Astrocyte (in vitro differentiated cells and primary cell): Measurements from ENCODE around the gene RGS4. TPM values are rescaled to one million over a fixed set of nuclear protein-coding genes. Genes with fewer than 3 reads are reported as not detected.

ENCODE experiments used
- DNase-seq: peaks from one replicate; pipeline ENCODE4 v3.0.0-alpha.2; 2010; ENCODE audit warnings: low read depth
- FAIRE-seq: peaks from 2 replicates; lab custom pipeline; 2011; peaks lifted over from hg19 to GRCh38; lab: Jason Lieb, UNC
- H2AFZ ChIP-seq: 2 replicates; pipeline ENCODE4 v1.6.0; 2012; ENCODE audit warnings: low read depth, low read length, inconsistent platforms
- H3K27ac ChIP-seq: 2 replicates; pipeline ENCODE4 v1.5.1; 2011; ENCODE audit warnings: low read depth, low read length, inconsistent platforms
- H3K27me3 ChIP-seq: 2 replicates; pipeline ENCODE4 v1.6.0; 2011; ENCODE audit warnings: low read length, inconsistent platforms; ENCODE audit not compliant: insufficient read depth
- H3K36me3 ChIP-seq: 2 replicates; pipeline ENCODE4 v1.5.1; 2011; ENCODE audit warnings: low read length, inconsistent platforms; ENCODE audit not compliant: insufficient read depth
- H3K4me1 ChIP-seq: 2 replicates; pipeline ENCODE4 v1.5.1; 2011; ENCODE audit warnings: low read length, inconsistent platforms; ENCODE audit not compliant: insufficient read depth
- H3K4me2 ChIP-seq: 2 replicates; pipeline ENCODE4 v1.6.0; 2012; ENCODE audit warnings: low read length, inconsistent platforms
- H3K4me3 ChIP-seq: 2 replicates; pipeline ENCODE4 v1.5.1; 2011; ENCODE audit warnings: low read depth, mild to moderate bottlenecking, low read length, inconsistent platforms; ENCODE audit not compliant: insufficient read depth
- H3K79me2 ChIP-seq: 2 replicates; pipeline ENCODE4 v1.6.0; 2012; ENCODE audit warnings: mild to moderate bottlenecking, low read length, inconsistent platforms; ENCODE audit not compliant: insufficient read depth
- H3K9ac ChIP-seq: 2 replicates; pipeline ENCODE4 v1.6.0; 2012; ENCODE audit warnings: mild to moderate bottlenecking, low read length, inconsistent platforms
- H3K9me3 ChIP-seq: 2 replicates; pipeline ENCODE4 v1.5.1; 2012; ENCODE audit warnings: low read depth, mild to moderate bottlenecking, low read length, inconsistent platforms; ENCODE audit not compliant: insufficient read depth
- H4K20me1 ChIP-seq: 2 replicates; pipeline ENCODE4 v1.6.0; 2012; ENCODE audit warnings: low read length, inconsistent platforms; ENCODE audit not compliant: insufficient read depth
- H3K27ac Mint-ChIP-seq: one replicate; pipeline ENCODE4 v1.8.0; 2021; ENCODE audit warnings: mild to moderate bottlenecking, mixed read lengths; ENCODE audit not compliant: unreplicated experiment
- H3K27me3 Mint-ChIP-seq: one replicate; pipeline ENCODE4 v1.8.0; 2021; ENCODE audit warnings: low read depth, mixed read lengths; ENCODE audit not compliant: unreplicated experiment
- H3K36me3 Mint-ChIP-seq: one replicate; pipeline ENCODE4 v1.8.0; 2021; ENCODE audit warnings: low read depth, mixed read lengths; ENCODE audit not compliant: unreplicated experiment
- H3K4me1 Mint-ChIP-seq: one replicate; pipeline ENCODE4 v1.8.0; 2021; ENCODE audit warnings: low read depth, mixed read lengths; ENCODE audit not compliant: unreplicated experiment
- H3K4me3 Mint-ChIP-seq: one replicate; pipeline ENCODE4 v1.8.0; 2021; ENCODE audit warnings: mild to moderate bottlenecking, moderate library complexity, mixed read lengths; ENCODE audit not compliant: unreplicated experiment
- H3K9me3 Mint-ChIP-seq: one replicate; pipeline ENCODE4 v1.8.0; 2021; ENCODE audit warnings: mild to moderate bottlenecking, mixed read lengths; ENCODE audit not compliant: unreplicated experiment
- EZH2 ChIP-seq: IDR thresholded peaks from 2 replicates; pipeline ENCODE4 v1.6.1; 2012; ENCODE audit warnings: mild to moderate bottlenecking, low read length, inconsistent platforms; ENCODE audit not compliant: insufficient read depth
- total RNA-seq: library from RNA; stranded (reverse); gene quantifications from 2 replicates; pipeline ENCODE4 v1.2.1, GENCODE V29; 2021
- TF ChIP-seq, protein P1 (sequence below): IDR thresholded peaks from 2 replicates; pipeline ENCODE4 v1.5.1; 2011; ENCODE audit warnings: low read depth, mild to moderate bottlenecking, inconsistent platforms, low read length, moderate library complexity; ENCODE audit not compliant: insufficient read depth

RGS4 gene
- total RNA-seq, 1 donor from 2014 or later: 23.8 TPM

DNA sequence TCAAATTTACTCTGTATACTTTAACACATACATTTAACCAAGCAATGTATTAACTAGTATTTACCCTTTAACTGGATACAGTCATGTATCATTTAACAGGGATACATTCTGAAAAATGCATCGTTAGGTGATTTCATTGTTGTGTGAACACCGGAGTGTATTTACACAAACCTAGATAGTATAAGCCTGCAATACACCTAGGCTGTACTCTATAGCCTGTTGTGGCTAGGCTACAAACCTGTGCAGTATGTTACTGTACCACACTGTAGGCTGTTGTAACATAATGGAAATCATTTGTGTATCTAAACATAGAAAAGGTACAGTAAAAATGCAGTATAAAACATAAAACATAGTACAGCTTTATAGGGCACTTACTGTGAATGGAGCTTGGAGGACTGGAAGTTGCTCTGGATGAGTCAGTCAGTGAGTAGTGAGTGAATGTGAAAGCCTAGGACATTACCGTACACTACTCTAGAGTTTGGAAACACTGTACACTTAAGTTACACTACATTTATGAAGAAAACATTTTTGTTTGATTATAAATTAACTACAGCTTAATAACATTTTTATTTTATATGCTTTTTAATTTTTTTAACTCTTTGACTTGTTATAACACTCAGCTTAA, 21.3 kb downstream of the RGS4 start:
- FAIRE-seq (peak; percentile 49), DNase-seq (peak; percentile 60)
- Mint-ChIP-seq H3K36me3 (no peaks in the 10 kb centered on the region), H3K27ac (no peak overlapping the region), H3K4me1 (no peaks in the 10 kb centered on the region), H3K27me3 (no peaks in the 10 kb centered on the region), H3K4me3 (no peak overlapping the region), H3K9me3 (no peaks in the 10 kb centered on the region)
- H2AFZ ChIP-seq: peak overlapping the region; percentile 31
- no peaks in the 10 kb centered on the region for H3K9me3 ChIP-seq
- H3K27me3 ChIP-seq: no peaks in the 10 kb centered on the region
- no peaks in the 10 kb centered on the region for H3K79me2 ChIP-seq
- H3K4me2 ChIP-seq: peak overlapping the region; percentile 35
- TF ChIP-seq, protein P1, sequence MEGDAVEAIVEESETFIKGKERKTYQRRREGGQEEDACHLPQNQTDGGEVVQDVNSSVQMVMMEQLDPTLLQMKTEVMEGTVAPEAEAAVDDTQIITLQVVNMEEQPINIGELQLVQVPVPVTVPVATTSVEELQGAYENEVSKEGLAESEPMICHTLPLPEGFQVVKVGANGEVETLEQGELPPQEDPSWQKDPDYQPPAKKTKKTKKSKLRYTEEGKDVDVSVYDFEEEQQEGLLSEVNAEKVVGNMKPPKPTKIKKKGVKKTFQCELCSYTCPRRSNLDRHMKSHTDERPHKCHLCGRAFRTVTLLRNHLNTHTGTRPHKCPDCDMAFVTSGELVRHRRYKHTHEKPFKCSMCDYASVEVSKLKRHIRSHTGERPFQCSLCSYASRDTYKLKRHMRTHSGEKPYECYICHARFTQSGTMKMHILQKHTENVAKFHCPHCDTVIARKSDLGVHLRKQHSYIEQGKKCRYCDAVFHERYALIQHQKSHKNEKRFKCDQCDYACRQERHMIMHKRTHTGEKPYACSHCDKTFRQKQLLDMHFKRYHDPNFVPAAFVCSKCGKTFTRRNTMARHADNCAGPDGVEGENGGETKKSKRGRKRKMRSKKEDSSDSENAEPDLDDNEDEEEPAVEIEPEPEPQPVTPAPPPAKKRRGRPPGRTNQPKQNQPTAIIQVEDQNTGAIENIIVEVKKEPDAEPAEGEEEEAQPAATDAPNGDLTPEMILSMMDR: no peak
- no peak for TF ChIP-seq EZH2
- H4K20me1 ChIP-seq: no peaks in the 10 kb centered on the region
- no peak overlapping the region for H3K27ac ChIP-seq
- peaks cover 6% of the 10 kb centered on the region for H3K4me1 ChIP-seq
- no peak overlapping the region for H3K4me3 ChIP-seq
- H3K9ac ChIP-seq: no peak overlapping the region
- no peaks in the 10 kb centered on the region for H3K36me3 ChIP-seq

DNA sequence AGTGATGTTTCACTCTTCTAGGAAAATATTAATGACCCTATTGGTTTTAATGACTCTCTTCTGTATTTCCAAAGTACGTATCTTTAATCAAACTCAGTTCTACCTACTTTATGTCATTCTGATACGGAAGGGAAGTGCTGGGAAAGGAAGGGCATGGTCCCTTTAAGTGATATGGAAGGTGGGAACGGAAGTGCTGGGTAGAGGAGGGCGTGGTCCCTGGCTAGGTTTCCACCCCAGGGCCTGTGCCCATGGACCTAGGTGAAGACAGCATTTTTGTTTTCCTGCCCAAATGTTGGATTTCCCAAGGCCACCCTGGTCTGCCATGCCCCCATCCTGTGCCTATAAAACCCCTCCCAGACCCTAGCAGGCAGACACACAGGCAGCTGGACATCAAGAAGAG, 24.0 kb downstream of the RGS4 start:
- no peak for TF ChIP-seq EZH2
- TF ChIP-seq, protein P1: no peak
- no peaks in the 10 kb centered on the region for H3K36me3 Mint-ChIP-seq
- H3K27ac ChIP-seq: no peak overlapping the region
- H3K4me1 Mint-ChIP-seq: no peaks in the 10 kb centered on the region
- H3K4me3 Mint-ChIP-seq: no peak overlapping the region
- no peak overlapping the region for H3K9ac ChIP-seq
- no peak for DNase-seq
- no peaks in the 10 kb centered on the region for H3K9me3 ChIP-seq
- no peaks in the 10 kb centered on the region for H3K27me3 Mint-ChIP-seq
- no peak overlapping the region for H2AFZ ChIP-seq
- H4K20me1 ChIP-seq: no peaks in the 10 kb centered on the region
- no peaks in the 10 kb centered on the region for H3K79me2 ChIP-seq
- no peaks in the 10 kb centered on the region for H3K4me1 ChIP-seq
- no peaks in the 10 kb centered on the region for H3K9me3 Mint-ChIP-seq
- H3K36me3 ChIP-seq: no peaks in the 10 kb centered on the region
- no peak overlapping the region for H3K4me3 ChIP-seq
- no peak overlapping the region for H3K4me2 ChIP-seq
- H3K27ac Mint-ChIP-seq: no peak overlapping the region
- FAIRE-seq: no peak
- H3K27me3 ChIP-seq: no peaks in the 10 kb centered on the region

DNA sequence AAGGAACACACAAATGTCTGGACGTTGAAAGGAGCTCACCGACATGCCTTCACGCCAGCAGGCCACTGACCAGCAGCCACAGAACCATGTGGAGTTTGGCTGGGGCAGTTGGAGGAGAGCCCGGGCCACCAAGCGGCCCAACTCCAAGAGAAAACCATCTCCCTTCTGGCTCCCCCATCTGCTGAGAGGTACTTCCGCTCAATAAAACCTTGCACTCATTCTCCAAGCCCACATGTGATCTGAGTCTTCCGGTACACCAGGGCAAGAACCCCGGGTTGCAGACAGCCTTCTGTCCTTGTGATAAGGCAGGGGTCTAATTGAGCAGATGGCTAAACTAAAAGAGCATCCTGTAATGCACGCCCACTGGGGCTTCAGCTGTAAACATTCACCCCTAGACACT, 24.4 kb downstream of the RGS4 start:
- Mint-ChIP-seq H3K4me3 (no peak overlapping the region), H3K4me1 (no peaks in the 10 kb centered on the region), H3K9me3 (no peaks in the 10 kb centered on the region), H3K27me3 (peaks cover 2% of the 10 kb centered on the region), H3K36me3 (no peaks in the 10 kb centered on the region), H3K27ac (no peak overlapping the region)
- H3K9ac ChIP-seq: no peak overlapping the region
- no peak overlapping the region for H3K27ac ChIP-seq
- H3K4me3 ChIP-seq: no peak overlapping the region
- no peak overlapping the region for H2AFZ ChIP-seq
- FAIRE-seq (no peak), DNase-seq (no peak)
- TF ChIP-seq EZH2: no peak
- TF ChIP-seq, protein P1: no peak
- no peaks in the 10 kb centered on the region for H3K36me3 ChIP-seq
- H3K4me2 ChIP-seq: no peak overlapping the region
- H3K9me3 ChIP-seq: no peaks in the 10 kb centered on the region
- no peaks in the 10 kb centered on the region for H4K20me1 ChIP-seq
- no peaks in the 10 kb centered on the region for H3K27me3 ChIP-seq
- H3K79me2 ChIP-seq: no peaks in the 10 kb centered on the region
- no peaks in the 10 kb centered on the region for H3K4me1 ChIP-seq
